ENCODE measurements around the gene RCAN1. TPM values are rescaled to one million over a fixed set of nuclear protein-coding genes. Genes with fewer than 3 reads are reported as not detected.

The RCAN1 gene
- total and polyA plus RNA-seq, 2 of the 8 experiments (the other 6 are each of a cell fraction or from before 2014, with no cell fraction given), result 1.7 to 6.4 TPM

DNA sequence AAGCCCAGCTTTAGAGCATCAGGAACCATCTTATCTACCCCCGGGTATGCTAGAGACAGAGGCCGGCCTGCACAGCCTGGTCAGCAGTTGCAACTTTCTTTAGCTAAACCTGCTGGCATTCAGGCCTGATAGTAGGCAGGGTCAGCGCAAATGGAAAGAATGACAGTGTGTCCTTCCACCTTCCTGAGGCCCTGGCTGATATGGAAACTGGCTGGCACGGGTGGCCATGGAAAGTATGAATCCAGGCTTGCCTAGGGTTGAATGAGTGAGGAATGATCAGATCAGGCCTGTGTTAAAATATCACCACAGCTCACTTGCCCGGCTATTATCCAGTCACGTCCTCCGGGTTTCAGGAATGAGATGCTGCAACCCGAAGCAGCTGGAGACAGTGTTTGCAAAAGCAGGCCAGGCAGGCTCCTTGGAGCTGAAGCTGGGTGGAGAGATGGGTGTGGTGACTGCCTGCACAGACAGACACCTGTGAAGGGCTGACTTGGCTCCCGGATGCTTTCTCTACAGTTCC, 34.7 kb downstream of the RCAN1 start:
- no peak overlapping the region for H3K14ac ChIP-seq (ENCODE audit: insufficient read length)
- ChIA-PET CTCF (ENCODE audit: partially characterized antibody) (interaction anchor here (1.0 to 6.0 kb wide), 8 partner anchors 11 to 218 kb away, joined by 3 to 112 read pairs (median 5); partner anchors contain the start of gene KCNE1), POLR2A (ENCODE audit: partially characterized antibody) (no interaction called here)
- no peak overlapping the region for H3K18ac ChIP-seq (ENCODE audit: extremely low read depth, low read length)
- no peak overlapping the region for H3K27ac ChIP-seq (ENCODE audit: low read depth, low read length)
- H3K27me3 ChIP-seq (replicated peaks in 1 of 4; ENCODE audit: control insufficient read depth in 3 of 4, extremely low read depth in 1 of 4, insufficient read depth in 3 of 4, low read length in 3 of 4), result no peaks in the 10 kb centered on the region
- no peak overlapping the region for H4K8ac ChIP-seq (ENCODE audit: extremely low read depth, insufficient read depth, low read length)
- H2BK120ac ChIP-seq (replicated peaks; ENCODE audit: low read depth, low read length), result no peak overlapping the region
- H3K4me3 ChIP-seq (ENCODE audit: extremely low read depth in 1 of 4, insufficient read depth in 2 of 4, low read depth in 3 of 4, low read length in 4 of 4), result no peak overlapping the region
- no peak overlapping the region for H2AK5ac ChIP-seq (ENCODE audit: low read depth, low read length)
- FAIRE-seq (no peak), DNase-seq (ENCODE audit: low read depth in 1 of 2, low spot score in 2 of 2) (no peak)
- H3K4ac ChIP-seq (replicated peaks; ENCODE audit: insufficient read length, low read depth, low read length), result no peak overlapping the region
- H3K56ac ChIP-seq (replicated peaks; ENCODE audit: insufficient read length, low read depth, low read length), result no peak overlapping the region
- H3K23me2 ChIP-seq (ENCODE audit: low read depth, low read length), result 0 out of 2 replicates have a peak, but pooled peaks cover 1% of the 10 kb centered on the region
- no peak overlapping the region for H4K5ac ChIP-seq (ENCODE audit: insufficient read length, low read depth, low read length)
- no peaks in the 10 kb centered on the region for H3K36me3 ChIP-seq (ENCODE audit: control insufficient read depth in 2 of 4, insufficient read depth in 4 of 4, low read length in 3 of 4)
- H3K23ac ChIP-seq (ENCODE audit: insufficient read length), result no peak overlapping the region
- no peak overlapping the region; the same call in 1 of the 2 replicates for H2BK5ac ChIP-seq (ENCODE audit: low read depth, low read length)
- no peak overlapping the region for H4K91ac ChIP-seq (replicated peaks; ENCODE audit: insufficient read length, low read length)
- no peaks in the 10 kb centered on the region for H3K79me2 ChIP-seq (ENCODE audit: control insufficient read depth in 1 of 2, insufficient read depth in 2 of 2, low read length in 2 of 2)
- H2BK12ac ChIP-seq (ENCODE audit: low read depth, low read length), result no peak overlapping the region
- 79% methylated on average over 9 of the region's 9 CpGs; no CpG with 5 or more reads in 1 of the 2 experiments for WGBS, 2 experiments (ENCODE audit: extremely low coverage in 1 of 2, insufficient coverage in 1 of 2, insufficient read length in 1 of 2, insufficient replicate concordance in 2 of 2, low coverage in 1 of 2, low lambda C conversion rate in 2 of 2, missing lambda C conversion rate in 1 of 2)
- H3K9me3 ChIP-seq (ENCODE audit: insufficient read depth in 2 of 2, low read depth in 1 of 2, low read length in 1 of 2), result no peaks in the 10 kb centered on the region
- H3K4me2 ChIP-seq (ENCODE audit: insufficient read depth in 1 of 2, low read depth in 2 of 2, low read length in 2 of 2), result no peak overlapping the region
- no peak overlapping the region for H2BK15ac ChIP-seq (ENCODE audit: low read length)
- H2BK20ac ChIP-seq (ENCODE audit: low read length), result no peak overlapping the region
- no peak overlapping the region; a peak in 1 of 7 replicates for H3K9ac ChIP-seq (replicated peaks in 1 of 4; ENCODE audit: extremely low read depth in 1 of 4, low read depth in 3 of 4, low read length in 3 of 4)
- H4K20me1 ChIP-seq (replicated peaks in 1 of 2; ENCODE audit: control insufficient read depth in 1 of 2, insufficient read depth in 2 of 2, low read length in 2 of 2), result no peaks in the 10 kb centered on the region
- no peaks in the 10 kb centered on the region for H3K79me1 ChIP-seq (ENCODE audit: low read depth, low read length)
- H2AFZ ChIP-seq (ENCODE audit: low read length), result no peak overlapping the region
- no peaks in the 10 kb centered on the region for H3K4me1 ChIP-seq (replicated peaks in 1 of 4; ENCODE audit: control insufficient read depth in 3 of 4, insufficient read depth in 4 of 4, low read length in 3 of 4)
- no peak for TF ChIP-seq NRF1 (IDR thresholded peaks at IDR 0.05; ENCODE audit: low read depth, low read length)
- no peak for TF ChIP-seq RFX5 (IDR thresholded peaks at IDR 0.05; ENCODE audit: borderline replicate concordance, low read depth, low read length)
- TF ChIP-seq, protein P1, sequence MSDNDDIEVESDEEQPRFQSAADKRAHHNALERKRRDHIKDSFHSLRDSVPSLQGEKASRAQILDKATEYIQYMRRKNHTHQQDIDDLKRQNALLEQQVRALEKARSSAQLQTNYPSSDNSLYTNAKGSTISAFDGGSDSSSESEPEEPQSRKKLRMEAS (IDR thresholded peaks at IDR 0.05), result no peak
- TF ChIP-seq TAF7 (optimal IDR thresholded peaks at IDR 0.05; ENCODE audit: borderline replicate concordance, low read depth, low read length), result no peak
- TF ChIP-seq POU5F1 (IDR thresholded peaks at IDR 0.05; ENCODE audit: low read depth, low read length), result no peak
- no peak for TF ChIP-seq RNF2 (IDR thresholded peaks at IDR 0.05; ENCODE audit: borderline replicate concordance, low read depth, low read length, missing control alignments, poor library complexity, severe bottlenecking)
- no peak for TF ChIP-seq MAFK (IDR thresholded peaks at IDR 0.05; ENCODE audit: low read depth, low read length)
